HepG2 (cell line): Measurements from ENCODE around the gene CTNND2. TPM values are rescaled to one million over a fixed set of nuclear protein-coding genes. Genes with fewer than 3 reads are reported as not detected.

ENCODE experiments used
- ATAC-seq: fragments of 200-7000 bp; cut with Tn5 transposase; 3 replicates; pipeline ENCODE4 v1.9.1; 2020; ENCODE audit warnings: mild to moderate bottlenecking, moderate library complexity
- BruUV-seq: library from RNA; stranded (reverse); fragments of 400-500 nt; replicated peaks from 2 replicates; lab custom pipeline; 2021; lab: Mats Ljungman, UMichigan
- CTCF ChIA-PET: fragments of 300-600 bp; formaldehyde crosslinking; extraction: SDS; loops from one replicate; lab custom pipeline; 2021; ENCODE audit warnings: low total read pairs, inconsistent platforms, low intra/inter-chr PET ratio; lab: Yijun Ruan, JAX
- POLR2A ChIA-PET: fragments of 350-600 bp; sonication (Branson Sonifier 250); formaldehyde crosslinking; loops from one replicate; lab custom pipeline; 2020; ENCODE audit warnings: antibody characterized with exemption, inconsistent platforms; lab: Yijun Ruan, JAX
- DNase-seq: peaks from one replicate; pipeline ENCODE4 v3.0.0-alpha.2; 2015; ENCODE audit warnings: low spot score
- FAIRE-seq: peaks from 3 replicates; lab custom pipeline; 2011; peaks lifted over from hg19 to GRCh38; lab: Jason Lieb, UNC
- H2AFZ ChIP-seq: one replicate; pipeline ENCODE4 v1.6.1; 2011; ENCODE audit warnings: low read length, inconsistent platforms
- H3K27ac ChIP-seq: fragments of 300-600 bp; 3 replicates; pipeline ENCODE4 v1.8.0; 2011; ENCODE audit warnings: mixed run types, mild to moderate bottlenecking, mixed read lengths, low read length, inconsistent platforms; ENCODE audit not compliant: insufficient read depth; ENCODE audit errors: extremely low read length
- H3K27me3 ChIP-seq, 2 experiments: fragments of 200-600 bp in 1 of 2; 2 replicates in 1 of 2; 3 replicates in 1 of 2; pipeline versions ENCODE4 v1.6.0 to v1.8.0; 2011; ENCODE audit warnings: low read length in 2 of 2, mild to moderate bottlenecking in 2 of 2, moderate library complexity in 2 of 2, inconsistent platforms in 1 of 2; ENCODE audit not compliant: insufficient read depth in 2 of 2, control insufficient read depth in 1 of 2
- H3K36me3 ChIP-seq, 2 experiments: fragments of 200-600 bp in 1 of 2; replicated peaks in 1 of 2; 2 replicates in 1 of 2; 3 replicates in 1 of 2; pipeline versions ENCODE4 v1.5.1 to v1.8.0; 2011; ENCODE audit warnings: low read length in 2 of 2, inconsistent platforms in 1 of 2; ENCODE audit not compliant: insufficient read depth in 2 of 2, control insufficient read depth in 1 of 2
- H3K4me1 ChIP-seq: 2 replicates; pipeline ENCODE4 v1.5.1; 2012; ENCODE audit warnings: low read length, inconsistent platforms; ENCODE audit not compliant: insufficient read depth
- H3K4me2 ChIP-seq: 2 replicates; pipeline ENCODE4 v1.6.0; 2011; ENCODE audit warnings: low read depth, low read length, inconsistent platforms
- H3K4me3 ChIP-seq, 3 experiments: fragments of 200-600 bp in 1 of 3; sonication (generic), shearing (Covaris generic) in 1 of 3; replicated peaks in 1 of 3; 2 replicates each; pipeline ENCODE4 v1.5.1; 2011 to 2016; ENCODE audit warnings: low read length in 3 of 3, inconsistent platforms in 2 of 3, low read depth in 2 of 3, mild to moderate bottlenecking in 2 of 3, control low read depth in 1 of 3, mixed read lengths in 1 of 3; ENCODE audit not compliant: insufficient read depth in 1 of 3
- H3K79me2 ChIP-seq: one replicate; pipeline ENCODE4 v1.6.1; 2011; ENCODE audit warnings: low read length, inconsistent platforms; ENCODE audit not compliant: insufficient read depth
- H3K9ac ChIP-seq: 2 replicates; pipeline ENCODE4 v1.6.0; 2011; ENCODE audit warnings: mild to moderate bottlenecking, low read depth, low read length, inconsistent platforms; ENCODE audit not compliant: insufficient read depth
- H3K9me3 ChIP-seq: 2 replicates; pipeline ENCODE4 v1.5.1; 2012; ENCODE audit warnings: mild to moderate bottlenecking, low read length
- H4K20me1 ChIP-seq: 2 replicates; pipeline ENCODE4 v1.6.0; 2011; ENCODE audit warnings: inconsistent platforms, mild to moderate bottlenecking, low read length, moderate library complexity; ENCODE audit not compliant: insufficient read depth
- DMAP1 ChIP-seq: IDR thresholded peaks from 2 replicates; pipeline ENCODE4 v1.6.1; 2016
- NFE2 ChIP-seq: sonication (generic); formaldehyde crosslinking; IDR thresholded peaks from 2 replicates; pipeline ENCODE4 v1.4.0; 2020; ENCODE audit warnings: missing genetic modification reagents
- NR2F6 ChIP-seq, 2 experiments: IDR thresholded peaks; 2 replicates each; pipeline ENCODE4 v1.6.1; 2016; ENCODE audit warnings: antibody characterized with exemption in 1 of 2, mild to moderate bottlenecking in 1 of 2
- NRL ChIP-seq: sonication (generic); formaldehyde crosslinking; IDR thresholded peaks from 2 replicates; pipeline ENCODE4 v1.5.0; 2020; ENCODE audit warnings: missing genetic modification reagents, mild to moderate bottlenecking, moderate library complexity, borderline replicate concordance
- TBX2 ChIP-seq: sonication (generic); formaldehyde crosslinking; IDR thresholded peaks from 2 replicates; pipeline ENCODE4 v1.5.0; 2020; ENCODE audit warnings: missing genetic modification reagents, mild to moderate bottlenecking, borderline replicate concordance
- THYN1 ChIP-seq: sonication (generic); formaldehyde crosslinking; IDR thresholded peaks from 2 replicates; pipeline ENCODE4 v1.8.1; 2023; ENCODE audit warnings: low read depth, mild to moderate bottlenecking, moderate library complexity, missing genetic modification reagents, borderline replicate concordance
- YY1 ChIP-seq: IDR thresholded peaks from 2 replicates; pipeline ENCODE4 v1.6.1; 2011; ENCODE audit warnings: low read length, low read depth, moderate library complexity, mild to moderate bottlenecking; ENCODE audit not compliant: insufficient read depth, insufficient replicate concordance
- ZIK1 ChIP-seq: sonication (generic); formaldehyde crosslinking; IDR thresholded peaks from 2 replicates; pipeline ENCODE4 v1.5.0; 2020; ENCODE audit warnings: mild to moderate bottlenecking, low read depth, missing genetic modification reagents, borderline replicate concordance
- ZNF20 ChIP-seq: sonication (generic); formaldehyde crosslinking; IDR thresholded peaks from 2 replicates; pipeline ENCODE4 v1.4.0; 2020; ENCODE audit warnings: mild to moderate bottlenecking, moderate library complexity, missing genetic modification reagents
- ZNF615 ChIP-seq: sonication (generic); formaldehyde crosslinking; IDR thresholded peaks from 2 replicates; pipeline ENCODE4 v1.5.0; 2020; ENCODE audit warnings: mild to moderate bottlenecking, missing genetic modification reagents, borderline replicate concordance
- ZNF709 ChIP-seq: sonication (generic); formaldehyde crosslinking; IDR thresholded peaks from 2 replicates; pipeline ENCODE4 v1.5.0; 2020; ENCODE audit warnings: mild to moderate bottlenecking, missing genetic modification reagents
- ZNF747 ChIP-seq: sonication (generic); formaldehyde crosslinking; IDR thresholded peaks from 2 replicates; pipeline ENCODE4 v1.8.1; 2023; ENCODE audit warnings: missing genetic modification reagents, mild to moderate bottlenecking, borderline replicate concordance
- ZSCAN31 ChIP-seq: sonication (generic); formaldehyde crosslinking; IDR thresholded peaks from 2 replicates; pipeline ENCODE4 v1.5.0; 2020; ENCODE audit warnings: low read depth, mild to moderate bottlenecking, missing genetic modification reagents
- WGBS: methylation state at CpG from one replicate; pipeline ENCODE4 v1.1.6; 2017; ENCODE audit warnings: low lambda C conversion rate; 5-methylcytosine and 5-hydroxymethylcytosine counted together
- in situ Hi-C: cut with HindIII; loops from 2 replicates; pipeline ENCODE4 v1.10.0; 2017; ENCODE audit warnings: low pct_unique_long_range_greater_than_20kb; ENCODE audit not compliant: extremely low pct_ligation_motif_present
- intact Hi-C: fragments of 100-400 bp; cut with micrococcal nuclease; formaldehyde crosslinking; loops from one replicate; pipeline ENCODE4 v1.10.0; 2022; ENCODE audit not compliant: unreplicated experiment
- polyA plus RNA-seq, 8 experiments: library from polyadenylated mRNA; depleted of rRNA in 3 of 8; stranded (reverse) in 7 of 8; unstranded in 1 of 8; fragments of >200 nt; fragmentation: Illumina TruSeq in 4 of 8; extraction: Trizol in 4 of 8; gene quantifications; 2 replicates each; pipeline versions ENCODE4 v1.2.1 to v1.2.3, GENCODE V29; 2011 to 2016; ENCODE audit warnings: low read depth in 4 of 8, missing spikeins in 1 of 8, mixed read lengths in 1 of 8; ENCODE audit not compliant: insufficient read depth in 1 of 8
- total RNA-seq, 5 experiments: library from RNA; depleted of rRNA; stranded (reverse); fragments of >200 nt; fragmentation: Illumina TruSeq; extraction: Trizol; gene quantifications; 2 replicates each; pipeline ENCODE4 v1.2.3, GENCODE V29; 2016; ENCODE audit warnings: low read depth in 1 of 5
- TF ChIP-seq, protein P1 (sequence below): sonication (generic); formaldehyde crosslinking; IDR thresholded peaks from 2 replicates; pipeline ENCODE4 v1.4.0; 2020; ENCODE audit warnings: missing genetic modification reagents
- TF ChIP-seq, protein P2 (sequence below): sonication (generic); formaldehyde crosslinking; IDR thresholded peaks from 2 replicates; pipeline ENCODE4 v1.8.1; 2023; ENCODE audit warnings: mild to moderate bottlenecking, missing genetic modification reagents, borderline replicate concordance
- TF ChIP-seq, protein P3 (sequence below): sonication (generic); formaldehyde crosslinking; conservative IDR thresholded peaks from 2 replicates; pipeline ENCODE4 v1.8.0; 2022; ENCODE audit warnings: mild to moderate bottlenecking, moderate library complexity, missing genetic modification reagents
- TF ChIP-seq, protein P4 (sequence below): sonication (generic); formaldehyde crosslinking; IDR thresholded peaks from 2 replicates; pipeline ENCODE4 v1.5.1; 2020; ENCODE audit warnings: missing genetic modification reagents, mild to moderate bottlenecking, borderline replicate concordance

CTNND2 gene
- total and polyA plus RNA-seq, 2 of the 13 experiments (the other 11 are each of a cell fraction or from before 2014, with no cell fraction given): not detected

DNA sequence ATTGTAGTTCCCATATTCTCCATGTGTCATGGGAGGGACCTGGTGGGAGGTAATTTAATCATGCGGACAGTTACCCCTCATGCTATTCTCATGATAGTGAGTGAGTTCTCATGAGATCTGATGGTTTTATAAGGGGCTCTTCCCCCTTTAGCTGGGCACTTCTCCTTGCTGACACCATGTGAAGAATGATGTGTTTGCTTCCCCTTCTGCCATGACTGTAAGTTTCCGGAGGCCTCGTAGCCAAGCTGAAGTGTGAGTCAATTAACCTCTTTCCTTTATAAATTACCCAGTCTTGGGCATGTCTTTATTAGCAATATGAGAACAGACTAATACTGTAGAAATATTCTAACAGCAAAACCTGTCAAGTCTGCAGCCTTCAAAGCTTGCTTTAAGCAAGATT lies 293.2 kb downstream of the CTNND2 start:
- Histone ChIP-seq H3K9me3 (no peaks in the 10 kb centered on the region), H3K4me2 (no peak overlapping the region), H3K36me3 (no peaks in the 10 kb centered on the region), H3K9ac (no peak overlapping the region), H4K20me1 (no peaks in the 10 kb centered on the region), H3K27ac (no peak overlapping the region), H3K27me3 (no peaks in the 10 kb centered on the region), H3K79me2 (no peaks in the 10 kb centered on the region), H3K4me1 (no peaks in the 10 kb centered on the region), H2AFZ (no peak overlapping the region), H3K4me3 (no peak overlapping the region)
- FAIRE-seq (no peak), DNase-seq (no peak), ATAC-seq (no peak)
- in situ Hi-C loops: loop anchor here (25.0 kb wide), 1 partner anchor 224 kb away; no protein-coding TSS in a partner anchor
- BruUV-seq: no TSS peak
- ChIA-PET CTCF (no interaction called here), POLR2A (no interaction called here)
- intact Hi-C loops: no loop called here
- WGBS: 97% methylated on average over 3 of the region's 3 CpGs
- TF ChIP-seq NFE2 (CRISPR knock-in tag) (no peak), ZSCAN31 (CRISPR knock-in tag) (no peak), THYN1 (CRISPR knock-in tag) (no peak), TBX2 (CRISPR knock-in tag) (no peak), ZNF20 (no peak), ZNF747 (no peak), ZNF709 (CRISPR knock-in tag) (no peak), NRL (no peak), NR2F6 (IDR thresholded peaks at IDR 0.05) (no peak), NR2F6 (CRISPR knock-in tag; IDR thresholded peaks at IDR 0.05) (no peak), YY1 (no peak), ZIK1 (CRISPR knock-in tag) (no peak), DMAP1 (CRISPR knock-in tag) (no peak), ZNF615 (CRISPR knock-in tag) (no peak)
- TF ChIP-seq, protein P1, sequence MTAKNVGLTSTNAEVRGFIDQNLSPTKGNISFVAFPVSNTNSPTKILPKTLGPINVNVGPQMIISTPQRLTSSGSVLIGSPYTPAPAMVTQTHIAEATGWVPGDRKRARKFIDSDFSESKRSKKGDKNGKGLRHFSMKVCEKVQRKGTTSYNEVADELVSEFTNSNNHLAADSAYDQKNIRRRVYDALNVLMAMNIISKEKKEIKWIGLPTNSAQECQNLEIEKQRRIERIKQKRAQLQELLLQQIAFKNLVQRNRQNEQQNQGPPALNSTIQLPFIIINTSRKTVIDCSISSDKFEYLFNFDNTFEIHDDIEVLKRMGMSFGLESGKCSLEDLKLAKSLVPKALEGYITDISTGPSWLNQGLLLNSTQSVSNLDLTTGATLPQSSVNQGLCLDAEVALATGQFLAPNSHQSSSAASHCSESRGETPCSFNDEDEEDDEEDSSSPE (CRISPR knock-in tag): no peak
- TF ChIP-seq, protein P2, sequence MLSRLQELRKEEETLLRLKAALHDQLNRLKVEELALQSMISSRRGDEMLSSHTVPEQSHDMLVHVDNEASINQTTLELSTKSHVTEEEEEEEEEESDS (CRISPR knock-in tag): no peak
- TF ChIP-seq, protein P3, sequence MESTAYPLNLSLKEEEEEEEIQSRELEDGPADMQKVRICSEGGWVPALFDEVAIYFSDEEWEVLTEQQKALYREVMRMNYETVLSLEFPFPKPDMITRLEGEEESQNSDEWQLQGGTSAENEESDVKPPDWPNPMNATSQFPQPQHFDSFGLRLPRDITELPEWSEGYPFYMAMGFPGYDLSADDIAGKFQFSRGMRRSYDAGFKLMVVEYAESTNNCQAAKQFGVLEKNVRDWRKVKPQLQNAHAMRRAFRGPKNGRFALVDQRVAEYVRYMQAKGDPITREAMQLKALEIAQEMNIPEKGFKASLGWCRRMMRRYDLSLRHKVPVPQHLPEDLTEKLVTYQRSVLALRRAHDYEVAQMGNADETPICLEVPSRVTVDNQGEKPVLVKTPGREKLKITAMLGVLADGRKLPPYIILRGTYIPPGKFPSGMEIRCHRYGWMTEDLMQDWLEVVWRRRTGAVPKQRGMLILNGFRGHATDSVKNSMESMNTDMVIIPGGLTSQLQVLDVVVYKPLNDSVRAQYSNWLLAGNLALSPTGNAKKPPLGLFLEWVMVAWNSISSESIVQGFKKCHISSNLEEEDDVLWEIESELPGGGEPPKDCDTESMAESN (CRISPR knock-in tag): no peak
- TF ChIP-seq, protein P4, sequence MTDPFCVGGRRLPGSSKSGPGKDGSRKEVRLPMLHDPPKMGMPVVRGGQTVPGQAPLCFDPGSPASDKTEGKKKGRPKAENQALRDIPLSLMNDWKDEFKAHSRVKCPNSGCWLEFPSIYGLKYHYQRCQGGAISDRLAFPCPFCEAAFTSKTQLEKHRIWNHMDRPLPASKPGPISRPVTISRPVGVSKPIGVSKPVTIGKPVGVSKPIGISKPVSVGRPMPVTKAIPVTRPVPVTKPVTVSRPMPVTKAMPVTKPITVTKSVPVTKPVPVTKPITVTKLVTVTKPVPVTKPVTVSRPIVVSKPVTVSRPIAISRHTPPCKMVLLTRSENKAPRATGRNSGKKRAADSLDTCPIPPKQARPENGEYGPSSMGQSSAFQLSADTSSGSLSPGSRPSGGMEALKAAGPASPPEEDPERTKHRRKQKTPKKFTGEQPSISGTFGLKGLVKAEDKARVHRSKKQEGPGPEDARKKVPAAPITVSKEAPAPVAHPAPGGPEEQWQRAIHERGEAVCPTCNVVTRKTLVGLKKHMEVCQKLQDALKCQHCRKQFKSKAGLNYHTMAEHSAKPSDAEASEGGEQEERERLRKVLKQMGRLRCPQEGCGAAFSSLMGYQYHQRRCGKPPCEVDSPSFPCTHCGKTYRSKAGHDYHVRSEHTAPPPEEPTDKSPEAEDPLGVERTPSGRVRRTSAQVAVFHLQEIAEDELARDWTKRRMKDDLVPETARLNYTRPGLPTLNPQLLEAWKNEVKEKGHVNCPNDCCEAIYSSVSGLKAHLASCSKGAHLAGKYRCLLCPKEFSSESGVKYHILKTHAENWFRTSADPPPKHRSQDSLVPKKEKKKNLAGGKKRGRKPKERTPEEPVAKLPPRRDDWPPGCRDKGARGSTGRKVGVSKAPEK (CRISPR knock-in tag): no peak
